K562 (cell line): ENCODE results near the gene MPRIP. TPM values are rescaled to one million over a fixed set of nuclear protein-coding genes. Genes with fewer than 3 reads are reported as not detected.

Source experiments
- ATAC-seq: fragments of 200-7000 bp; cut with Tn5 transposase; 3 replicates; pipeline ENCODE4 v1.9.1; 2020; ENCODE audit warnings: moderate library complexity
- BruUV-seq: library from RNA; stranded (reverse); fragments of 400-500 nt; replicated peaks from 2 replicates; lab custom pipeline; 2021; lab: Mats Ljungman, UMichigan
- CTCF ChIA-PET: fragments of 300-600 bp; formaldehyde crosslinking; extraction: SDS; loops from one replicate; lab custom pipeline; 2021; ENCODE audit warnings: low intra/inter-chr PET ratio; lab: Yijun Ruan, JAX
- POLR2A ChIA-PET: fragments of 300-600, 350-650 bp; sonication (Branson Sonifier 250); formaldehyde crosslinking; extraction: SDS; loops from one replicate; lab custom pipeline; 2021; ENCODE audit warnings: antibody characterized with exemption, inconsistent platforms; lab: Yijun Ruan, JAX
- DNase-seq, 4 experiments: peaks; one replicate each; pipeline versions ENCODE4 v3.0.0 to v3.0.0-alpha.2; 2011 to 2018; ENCODE audit warnings: low spot score in 3 of 4, mixed read lengths in 3 of 4; ENCODE audit errors: extremely low read depth in 1 of 4
- FAIRE-seq: peaks from 2 replicates; lab custom pipeline; 2011; peaks lifted over from hg19 to GRCh38; lab: Jason Lieb, UNC
- H2AFZ ChIP-seq: 2 replicates; pipeline ENCODE4 v1.6.0; 2011; ENCODE audit warnings: low read depth, low read length, control low read depth, inconsistent platforms
- H3K27ac ChIP-seq: fragments of 200-600 bp; 3 replicates; pipeline ENCODE4 v1.8.0; 2011; ENCODE audit warnings: low read depth, mild to moderate bottlenecking, control low read depth, inconsistent platforms, low read length, moderate library complexity, mixed read lengths; ENCODE audit errors: extremely low read depth
- H3K27me3 ChIP-seq, 2 experiments: fragments of 300-600 bp in 1 of 2; 2 replicates in 1 of 2; 3 replicates in 1 of 2; pipeline versions ENCODE4 v1.6.0 to v1.8.0; 2011; ENCODE audit warnings: inconsistent platforms in 2 of 2, low read length in 2 of 2, mild to moderate bottlenecking in 1 of 2, mixed read lengths in 1 of 2, moderate library complexity in 1 of 2; ENCODE audit not compliant: control insufficient read depth in 2 of 2, insufficient read depth in 2 of 2
- H3K36me3 ChIP-seq: fragments of 300-600 bp; 3 replicates; pipeline ENCODE4 v1.8.0; 2011; ENCODE audit warnings: mild to moderate bottlenecking, low read length, inconsistent platforms; ENCODE audit not compliant: control insufficient read depth, insufficient read depth
- H3K4me1 ChIP-seq, 2 experiments: fragments of 200-600 bp in 1 of 2; replicated peaks in 1 of 2; 2 replicates in 1 of 2; 3 replicates in 1 of 2; pipeline versions ENCODE4 v1.5.1 to v1.8.0; 2011; ENCODE audit warnings: inconsistent platforms in 2 of 2, low read length in 2 of 2, mild to moderate bottlenecking in 1 of 2, mixed read lengths in 1 of 2, moderate library complexity in 1 of 2; ENCODE audit not compliant: control insufficient read depth in 2 of 2, insufficient read depth in 2 of 2
- H3K4me2 ChIP-seq: 2 replicates; pipeline ENCODE4 v1.6.1; 2011; ENCODE audit warnings: low read length, control low read depth, inconsistent platforms, mixed read lengths; ENCODE audit not compliant: insufficient read depth
- H3K4me3 ChIP-seq: fragments of 200-600 bp; sonication (generic), shearing (Covaris generic); 2 replicates; pipeline ENCODE4 v1.5.1; 2016; ENCODE audit warnings: control low read depth, inconsistent platforms
- H3K79me2 ChIP-seq: fragments of 200-600 bp; 3 replicates; pipeline ENCODE4 v1.8.0; 2011; ENCODE audit warnings: low read length, inconsistent platforms; ENCODE audit not compliant: control insufficient read depth, insufficient read depth
- H3K9ac ChIP-seq, 2 experiments: 2 replicates each; pipeline versions ENCODE4 v1.6.0 to v1.6.1; 2011; ENCODE audit warnings: low read depth in 2 of 2, low read length in 2 of 2, control low read depth in 1 of 2, inconsistent platforms in 1 of 2, mild to moderate bottlenecking in 1 of 2, mixed read lengths in 1 of 2; ENCODE audit not compliant: insufficient read depth in 1 of 2
- H3K9me1 ChIP-seq: one replicate; pipeline ENCODE4 v1.6.0; 2011; ENCODE audit warnings: inconsistent platforms, mild to moderate bottlenecking, low read length, moderate library complexity; ENCODE audit not compliant: control insufficient read depth, insufficient read depth
- H3K9me3 ChIP-seq: replicated peaks from 2 replicates; pipeline ENCODE4 v1.5.1; 2011; ENCODE audit warnings: low read depth, low read length, inconsistent platforms; ENCODE audit not compliant: control insufficient read depth, insufficient read depth
- H4K20me1 ChIP-seq: replicated peaks from 2 replicates; pipeline ENCODE4 v1.6.1; 2011; ENCODE audit warnings: low read length, inconsistent platforms, mixed read lengths; ENCODE audit not compliant: control insufficient read depth, insufficient read depth
- L3MBTL2 ChIP-seq: fragments of 450-650 bp; IDR thresholded peaks from 2 replicates; pipeline ENCODE4 v1.6.1; 2016; ENCODE audit warnings: mild to moderate bottlenecking, moderate library complexity
- MGA ChIP-seq: fragments of 450-650 bp; IDR thresholded peaks from 2 replicates; pipeline ENCODE4 v1.6.1; 2016; ENCODE audit warnings: mild to moderate bottlenecking, moderate library complexity
- MXI1 ChIP-seq: IDR thresholded peaks from 2 replicates; pipeline ENCODE4 v1.6.1; 2011; ENCODE audit warnings: low read depth, mild to moderate bottlenecking, improper control_type of control experiment, low read length
- NFATC3 ChIP-seq: fragments of 450-650 bp; IDR thresholded peaks from 2 replicates; pipeline ENCODE4 v1.6.1; 2017; ENCODE audit warnings: mild to moderate bottlenecking
- RAD21 ChIP-seq, 2 experiments: fragments of 250-450 bp in 1 of 2; fragments of 450-650 bp in 1 of 2; sonication (Bioruptor Pico) in 1 of 2; formaldehyde crosslinking in 1 of 2; IDR thresholded peaks in 1 of 2; conservative IDR thresholded peaks in 1 of 2; 2 replicates each; pipeline versions ENCODE4 v1.4.0 to v1.8.0; 2020 to 2022; ENCODE audit warnings: mild to moderate bottlenecking in 2 of 2, moderate library complexity in 1 of 2
- SNIP1 ChIP-seq: fragments of 450-650 bp; IDR thresholded peaks from 2 replicates; pipeline ENCODE4 v1.7.1; 2017; ENCODE audit warnings: low read depth, mild to moderate bottlenecking
- ZBED1 ChIP-seq: IDR thresholded peaks from 2 replicates; pipeline ENCODE4 v1.6.1; 2014
- ZBTB12 ChIP-seq: fragments of 250-450 bp; sonication (Bioruptor Pico); IDR thresholded peaks from 2 replicates; pipeline ENCODE4 v1.4.0; 2020
- ZNF165 ChIP-seq: fragments of 250-450 bp; sonication (Bioruptor Pico); IDR thresholded peaks from 2 replicates; pipeline ENCODE4 v1.4.0; 2020; ENCODE audit warnings: borderline replicate concordance
- ZNF311 ChIP-seq: fragments of 250-450 bp; sonication (Bioruptor Pico); IDR thresholded peaks from 2 replicates; pipeline ENCODE4 v1.4.0; 2020; ENCODE audit warnings: mild to moderate bottlenecking, moderate library complexity
- ZNF778 ChIP-seq: fragments of 450-650 bp; formaldehyde crosslinking; IDR thresholded peaks from 2 replicates; pipeline ENCODE4 v1.4.0; 2020; ENCODE audit warnings: mild to moderate bottlenecking, moderate library complexity
- WGBS: fragments of 100-300 bp; shearing (Covaris generic); methylation state at CpG from one replicate; pipeline ENCODE4 v1.1.6; 2016; ENCODE audit warnings: low coverage, mixed read lengths; ENCODE audit not compliant: insufficient coverage; ENCODE audit errors: missing lambda C conversion rate; 5-methylcytosine and 5-hydroxymethylcytosine counted together
- in situ Hi-C: fragments of 300-500 bp; cut with MboI; formaldehyde crosslinking; loops from 4 replicates; pipeline ENCODE4 v1.15.0; 2018; ENCODE audit warnings: inconsistent platforms, mixed read lengths
- intact Hi-C: fragments of 100-400 bp; cut with micrococcal nuclease; formaldehyde crosslinking; loops from 2 replicates; pipeline ENCODE4 v1.14.2; 2022
- polyA plus RNA-seq, 8 experiments: library from polyadenylated mRNA; depleted of rRNA in 4 of 8; stranded (reverse) in 5 of 8; unstranded in 3 of 8; fragments of >200 nt; fragmentation: Nextera tagmentation in 2 of 8; fragmentation: Illumina TruSeq in 1 of 8; extraction: Ambion mirVana in 2 of 8; extraction: Trizol in 1 of 8; gene quantifications; 2 replicates each; pipeline versions ENCODE4 v1.2.1 to v1.2.3, GENCODE V29; 2011 to 2014; ENCODE audit warnings: inconsistent platforms in 1 of 8, missing spikeins in 1 of 8
- total RNA-seq, 7 experiments: library from RNA; depleted of rRNA in 6 of 7; stranded (reverse); fragments of >200 nt in 6 of 7; fragmentation: Illumina TruSeq in 2 of 7; extraction: Trizol in 2 of 7; gene quantifications; 2 replicates each; pipeline versions ENCODE4 v1.2.1 to v1.2.3, GENCODE V29; 2011 to 2021; ENCODE audit warnings: low replicate concordance in 1 of 7

The MPRIP gene
- total and polyA plus RNA-seq, 9 of the 15 experiments (the other 6 are each of a cell fraction or from before 2014, with no cell fraction given), result 10.0 to 72.6 (median 30.1) TPM

- H3K4me2 ChIP-seq, result no peak overlapping the region
- H3K36me3 ChIP-seq, result no peaks in the 10 kb centered on the region
- intact Hi-C loops (no loop called here), in situ Hi-C loops (no loop called here)
- H3K9me3 ChIP-seq, result no peaks in the 10 kb centered on the region
- H3K9ac ChIP-seq, result no peak overlapping the region; a peak in 1 of 4 replicates
- no peak for DNase-seq
- ChIA-PET POLR2A (interaction anchor here (1.0 kb wide), 1 partner anchor 8 kb away, joined by 3 read pairs; no protein-coding TSS in a partner anchor), CTCF (no interaction called here)
- H3K4me3 ChIP-seq, result no peak overlapping the region
- H3K27me3 ChIP-seq, result no peaks in the 10 kb centered on the region
- no peak for ATAC-seq
- no TSS peak for BruUV-seq
- no peak overlapping the region for H2AFZ ChIP-seq
- no peaks in the 10 kb centered on the region for H3K9me1 ChIP-seq
- H4K20me1 ChIP-seq, result 0 out of 2 replicates have a peak, but pooled peaks cover 9% of the 10 kb centered on the region
- FAIRE-seq, result no peak
- WGBS, result 76% methylated on average over 3 of the region's 11 CpGs
- no peaks in the 10 kb centered on the region for H3K79me2 ChIP-seq
- H3K27ac ChIP-seq, result no peak overlapping the region
- H3K4me1 ChIP-seq, result peaks cover 0 to 15% of the 10 kb centered on the region in 2 experiments; a peak in 3 of 5 replicates
- no peak for TF ChIP-seq ZNF165 (CRISPR knock-in tag)
- TF ChIP-seq ZNF311 (CRISPR knock-in tag), result no peak
- no peak for TF ChIP-seq L3MBTL2
- no peak for TF ChIP-seq RAD21 (CRISPR knock-in tag; conservative IDR thresholded peaks at IDR 0.05 in 1 of 2, IDR thresholded peaks at IDR 0.05 in 1 of 2)
- no peak for TF ChIP-seq MXI1
- TF ChIP-seq ZBED1, result no peak
- TF ChIP-seq ZBTB12 (CRISPR knock-in tag), result no peak
- no peak for TF ChIP-seq ZNF778
- TF ChIP-seq NFATC3, result no peak
- TF ChIP-seq MGA, result no peak
- no peak for TF ChIP-seq SNIP1
Measured at GRCh38 chr17:17112628-17113200, 70.5 kb downstream of the MPRIP start.
